ENCODE data around the gene PPP5C. TPM values are rescaled to one million over a fixed set of nuclear protein-coding genes. Genes with fewer than 3 reads are reported as not detected.

Gene PPP5C
- total RNA-seq, 1 experiment from 2014 or later: 85.4 TPM

DNA sequence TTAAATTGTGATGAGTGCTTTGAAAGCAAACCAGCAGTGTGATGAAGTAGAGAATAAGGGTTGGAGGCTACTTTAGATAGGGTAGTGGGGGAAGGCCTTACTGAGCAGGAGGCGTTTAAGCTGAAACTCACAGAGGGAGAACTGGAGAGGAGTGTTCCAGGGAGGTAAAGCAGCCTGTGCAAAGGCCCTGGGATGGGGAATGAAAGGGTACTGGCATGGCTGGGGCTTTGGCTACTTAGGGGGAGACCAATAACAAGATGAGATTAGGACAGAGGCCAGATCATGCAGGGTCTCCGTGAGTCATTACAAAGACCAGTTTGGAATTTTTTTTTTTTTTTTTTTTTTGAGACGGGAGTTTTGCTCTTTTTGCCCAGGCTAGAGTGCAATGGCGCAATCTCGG, 1.1 kb downstream of the PPP5C start:
- peak overlapping the region; percentile 97 for H3K4me3 ChIP-seq
- peaks cover 18% of the 10 kb centered on the region for H4K20me1 ChIP-seq (ENCODE audit: insufficient read depth)
- H2AFZ ChIP-seq: no peak overlapping the region
- H3F3A ChIP-seq (ENCODE audit: insufficient read depth, low read depth): peaks cover 8% of the 10 kb centered on the region; the same call in 1 of the 2 replicates
- peaks cover 3% of the 10 kb centered on the region; the same call in 1 of the 2 replicates for H3K27me3 ChIP-seq (ENCODE audit: insufficient read depth, low read depth)
- ChIA-PET POLR2A (ENCODE audit: unreplicated experiment) (interaction anchor here (0.7 kb wide), 1 partner anchor 77 kb away, joined by 8 read pairs; no protein-coding TSS in a partner anchor), CTCF (interaction anchor here (0.6 to 0.8 kb wide), 2 partner anchors 67 to 441 kb away, joined by 7 to 8 read pairs; no protein-coding TSS in a partner anchor)
- TSS peak; percentile 44 for BruUV-seq (replicated peaks)
- peaks cover 50% of the 10 kb centered on the region for H3K79me2 ChIP-seq (ENCODE audit: low read depth)
- TF ChIP-seq, protein P1, sequence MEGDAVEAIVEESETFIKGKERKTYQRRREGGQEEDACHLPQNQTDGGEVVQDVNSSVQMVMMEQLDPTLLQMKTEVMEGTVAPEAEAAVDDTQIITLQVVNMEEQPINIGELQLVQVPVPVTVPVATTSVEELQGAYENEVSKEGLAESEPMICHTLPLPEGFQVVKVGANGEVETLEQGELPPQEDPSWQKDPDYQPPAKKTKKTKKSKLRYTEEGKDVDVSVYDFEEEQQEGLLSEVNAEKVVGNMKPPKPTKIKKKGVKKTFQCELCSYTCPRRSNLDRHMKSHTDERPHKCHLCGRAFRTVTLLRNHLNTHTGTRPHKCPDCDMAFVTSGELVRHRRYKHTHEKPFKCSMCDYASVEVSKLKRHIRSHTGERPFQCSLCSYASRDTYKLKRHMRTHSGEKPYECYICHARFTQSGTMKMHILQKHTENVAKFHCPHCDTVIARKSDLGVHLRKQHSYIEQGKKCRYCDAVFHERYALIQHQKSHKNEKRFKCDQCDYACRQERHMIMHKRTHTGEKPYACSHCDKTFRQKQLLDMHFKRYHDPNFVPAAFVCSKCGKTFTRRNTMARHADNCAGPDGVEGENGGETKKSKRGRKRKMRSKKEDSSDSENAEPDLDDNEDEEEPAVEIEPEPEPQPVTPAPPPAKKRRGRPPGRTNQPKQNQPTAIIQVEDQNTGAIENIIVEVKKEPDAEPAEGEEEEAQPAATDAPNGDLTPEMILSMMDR (conservative IDR thresholded peaks at IDR 0.05): no peak
- TF ChIP-seq EZH2 (IDR thresholded peaks at IDR 0.05; ENCODE audit: low read depth): no peak
- H3K9me3 ChIP-seq (ENCODE audit: insufficient read depth, low read depth): no peaks in the 10 kb centered on the region
- H3K4me1 ChIP-seq (replicated peaks; ENCODE audit: insufficient read depth): peaks cover 12% of the 10 kb centered on the region
- peak overlapping the region; percentile 94 for H3K4me2 ChIP-seq
- no peaks in the 10 kb centered on the region for H3K9me2 ChIP-seq (ENCODE audit: insufficient read depth)
- no peaks in the 10 kb centered on the region for H3K36me3 ChIP-seq (ENCODE audit: low read depth)
- H3K27ac ChIP-seq: no peak overlapping the region
- no peak for DNase-seq
- intact Hi-C loops (cut with micrococcal nuclease; ENCODE audit: unreplicated experiment): loop anchor here (1.0 to 2.0 kb wide), 4 partner anchors 25 to 67 kb away; no protein-coding TSS in a partner anchor

DNA sequence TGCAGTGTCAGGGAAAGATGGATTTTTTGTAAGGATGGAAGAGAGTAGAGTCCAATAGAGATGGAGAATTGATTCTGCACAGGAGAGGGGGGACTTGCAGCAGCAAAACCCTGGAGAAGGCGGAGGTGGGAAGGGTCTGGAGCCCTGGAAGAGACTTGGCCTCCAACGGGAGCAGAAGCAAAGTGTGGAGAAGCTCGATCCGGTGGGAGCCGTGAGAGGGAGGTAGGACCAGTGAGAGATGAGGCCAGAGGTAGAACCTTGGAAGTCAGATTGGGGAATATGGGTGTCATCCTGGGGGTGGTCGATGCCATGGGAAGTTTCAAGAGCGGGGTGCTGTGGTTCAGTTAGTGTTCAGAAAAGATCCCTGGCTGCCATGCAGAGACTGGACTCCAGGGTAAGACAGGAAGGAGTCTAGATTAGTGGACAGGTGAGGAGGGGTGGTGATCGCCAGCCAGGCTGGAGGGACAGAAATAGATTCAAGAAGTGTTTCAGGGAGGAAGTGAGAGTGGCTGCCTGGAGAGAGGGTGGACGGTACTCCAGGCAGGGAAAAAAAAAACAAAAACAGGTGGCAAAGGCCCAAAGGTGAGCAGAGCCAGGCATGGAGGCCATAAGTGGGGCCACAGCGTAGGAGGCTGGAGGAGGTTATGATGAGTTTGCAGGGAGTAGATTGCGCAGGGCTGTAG, 2.6 kb downstream of the PPP5C start:
- Histone ChIP-seq H3K79me2 (ENCODE audit: low read depth) (peaks cover 50% of the 10 kb centered on the region), H3K9me2 (ENCODE audit: insufficient read depth) (no peaks in the 10 kb centered on the region), H2AFZ (no peak overlapping the region), H3K9me3 (ENCODE audit: insufficient read depth, low read depth) (no peaks in the 10 kb centered on the region), H3K27me3 (ENCODE audit: insufficient read depth, low read depth) (no peaks in the 10 kb centered on the region), H3K27ac (no peak overlapping the region), H3K4me3 (no peak overlapping the region), H3K4me2 (no peak overlapping the region), H4K20me1 (ENCODE audit: insufficient read depth) (peaks cover 20% of the 10 kb centered on the region), H3F3A (ENCODE audit: insufficient read depth, low read depth) (peaks cover 8% of the 10 kb centered on the region; the same call in 1 of the 2 replicates), H3K4me1 (replicated peaks; ENCODE audit: insufficient read depth) (peaks cover 12% of the 10 kb centered on the region), H3K36me3 (ENCODE audit: low read depth) (0 out of 2 replicates have a peak, but pooled peaks cover 2% of the 10 kb centered on the region)
- intact Hi-C loops (cut with micrococcal nuclease; ENCODE audit: unreplicated experiment): no loop called here
- no TSS peak for BruUV-seq (replicated peaks)
- CTCF ChIA-PET: no interaction called here
- POLR2A ChIA-PET (ENCODE audit: unreplicated experiment): interaction anchor here (0.6 kb wide), 1 partner anchor 267 kb away, joined by 3 read pairs; no protein-coding TSS in a partner anchor
- TF ChIP-seq, protein P1 (conservative IDR thresholded peaks at IDR 0.05): no peak
- no peak for TF ChIP-seq EZH2 (IDR thresholded peaks at IDR 0.05; ENCODE audit: low read depth)
- no peak for DNase-seq

DNA sequence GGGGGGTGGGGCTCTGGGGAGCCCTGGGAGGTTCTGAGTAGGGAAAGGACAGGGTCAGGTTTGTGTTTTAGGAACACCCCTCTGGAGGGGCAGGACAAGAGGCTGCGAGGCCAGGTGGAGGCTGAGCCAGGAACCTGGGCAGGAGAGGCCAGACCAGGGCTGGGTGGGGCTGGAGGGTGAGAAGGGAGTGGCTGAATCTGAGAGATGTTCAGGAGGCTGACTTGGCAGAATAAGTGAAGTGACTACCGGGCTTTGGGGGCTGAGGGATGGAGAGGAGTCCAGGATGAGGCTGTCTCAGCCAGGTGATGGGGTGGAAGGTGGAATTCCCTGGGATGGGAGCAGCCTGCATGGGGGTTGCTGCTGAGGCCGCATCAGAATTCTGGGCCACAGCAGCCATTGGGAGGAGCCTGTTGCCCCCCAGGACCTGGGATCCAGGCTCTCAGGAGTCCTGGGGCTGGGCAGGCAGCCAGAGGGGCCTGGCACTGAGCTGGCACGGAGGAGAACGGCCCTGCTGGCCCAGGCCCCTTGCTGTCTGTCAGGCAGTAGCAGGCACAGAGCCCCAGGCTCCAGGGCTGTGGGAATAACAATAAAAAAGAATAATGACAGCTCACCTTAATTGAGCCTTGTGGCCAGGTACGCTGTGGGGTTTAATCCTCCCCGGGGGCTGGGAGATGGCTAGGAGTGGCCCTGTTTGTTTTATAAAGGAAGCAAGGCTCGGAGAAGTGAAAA, 3.3 kb downstream of the PPP5C start:
- peaks cover 12% of the 10 kb centered on the region for H3K4me1 ChIP-seq (replicated peaks; ENCODE audit: insufficient read depth)
- peaks cover 8% of the 10 kb centered on the region; the same call in 1 of the 2 replicates for H3F3A ChIP-seq (ENCODE audit: insufficient read depth, low read depth)
- no peak overlapping the region for H3K4me3 ChIP-seq
- no peak for DNase-seq
- peaks cover 25% of the 10 kb centered on the region for H4K20me1 ChIP-seq (ENCODE audit: insufficient read depth)
- no peak overlapping the region for H2AFZ ChIP-seq
- intact Hi-C loops (cut with micrococcal nuclease; ENCODE audit: unreplicated experiment): loop anchor here (5.0 kb wide), 1 partner anchor 597 kb away; no protein-coding TSS in a partner anchor
- TF ChIP-seq, protein P1 (conservative IDR thresholded peaks at IDR 0.05): no peak
- TF ChIP-seq EZH2 (IDR thresholded peaks at IDR 0.05; ENCODE audit: low read depth): no peak
- ChIA-PET CTCF (interaction anchor here (0.5 kb wide), 1 partner anchor 14 kb away, joined by 4 read pairs; no protein-coding TSS in a partner anchor), POLR2A (ENCODE audit: unreplicated experiment) (no interaction called here)
- H3K79me2 ChIP-seq (ENCODE audit: low read depth): peaks cover 50% of the 10 kb centered on the region
- no peaks in the 10 kb centered on the region for H3K9me2 ChIP-seq (ENCODE audit: insufficient read depth)
- H3K36me3 ChIP-seq (ENCODE audit: low read depth): 0 out of 2 replicates have a peak, but pooled peaks cover 8% of the 10 kb centered on the region
- no peaks in the 10 kb centered on the region for H3K27me3 ChIP-seq (ENCODE audit: insufficient read depth, low read depth)
- H3K27ac ChIP-seq: no peak overlapping the region
- no TSS peak for BruUV-seq (replicated peaks)
- no peaks in the 10 kb centered on the region for H3K9me3 ChIP-seq (ENCODE audit: insufficient read depth, low read depth)
- H3K4me2 ChIP-seq: no peak overlapping the region
